Neural cell (in vitro differentiated cells): Measurements from ENCODE around the gene JMJD1C.

Experiments
- EP300 ChIP-seq: fragments of 450-650 bp; conservative IDR thresholded peaks from 2 replicates; pipeline ENCODE4 v1.6.1; 2014; ENCODE audit warnings: antibody characterized with exemption, mild to moderate bottlenecking, moderate library complexity; ENCODE audit not compliant: poor library complexity, severe bottlenecking
- EZH2 ChIP-seq: fragments of 200-600, 300-800 bp; shearing (Covaris generic), sonication (generic); IDR thresholded peaks from 2 replicates; pipeline ENCODE4 v1.6.1; 2014; ENCODE audit warnings: antibody characterized with exemption, low read length, borderline replicate concordance, mild to moderate bottlenecking; ENCODE audit not compliant: insufficient read depth, poor library complexity, severe bottlenecking
- TF ChIP-seq, protein P1 (sequence below): fragments of 450-650 bp; IDR thresholded peaks from 2 replicates; pipeline ENCODE4 v1.5.1; 2014; ENCODE audit warnings: antibody characterized with exemption, mild to moderate bottlenecking, moderate library complexity; ENCODE audit not compliant: poor library complexity, severe bottlenecking

DNA sequence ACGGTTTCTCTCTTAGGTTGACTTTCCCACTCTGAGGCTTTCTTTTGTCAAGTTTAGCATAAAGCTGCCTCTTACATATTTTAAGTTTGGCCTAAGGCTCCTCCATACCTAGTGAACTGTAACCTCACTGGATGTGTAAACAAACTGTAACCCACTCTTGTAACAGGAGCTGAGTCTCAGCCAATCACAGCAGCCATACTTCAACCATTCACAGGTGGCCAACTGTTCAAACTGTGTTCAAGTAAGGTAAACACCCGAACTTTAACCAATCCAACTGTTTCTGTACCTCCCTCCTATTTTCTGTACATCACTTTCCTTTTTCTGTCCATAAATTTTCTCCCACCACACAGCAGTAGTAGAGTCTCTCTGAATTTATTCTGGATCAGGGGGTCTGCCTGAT is 340.3 kb downstream of the JMJD1C start:
- TF ChIP-seq, protein P1, sequence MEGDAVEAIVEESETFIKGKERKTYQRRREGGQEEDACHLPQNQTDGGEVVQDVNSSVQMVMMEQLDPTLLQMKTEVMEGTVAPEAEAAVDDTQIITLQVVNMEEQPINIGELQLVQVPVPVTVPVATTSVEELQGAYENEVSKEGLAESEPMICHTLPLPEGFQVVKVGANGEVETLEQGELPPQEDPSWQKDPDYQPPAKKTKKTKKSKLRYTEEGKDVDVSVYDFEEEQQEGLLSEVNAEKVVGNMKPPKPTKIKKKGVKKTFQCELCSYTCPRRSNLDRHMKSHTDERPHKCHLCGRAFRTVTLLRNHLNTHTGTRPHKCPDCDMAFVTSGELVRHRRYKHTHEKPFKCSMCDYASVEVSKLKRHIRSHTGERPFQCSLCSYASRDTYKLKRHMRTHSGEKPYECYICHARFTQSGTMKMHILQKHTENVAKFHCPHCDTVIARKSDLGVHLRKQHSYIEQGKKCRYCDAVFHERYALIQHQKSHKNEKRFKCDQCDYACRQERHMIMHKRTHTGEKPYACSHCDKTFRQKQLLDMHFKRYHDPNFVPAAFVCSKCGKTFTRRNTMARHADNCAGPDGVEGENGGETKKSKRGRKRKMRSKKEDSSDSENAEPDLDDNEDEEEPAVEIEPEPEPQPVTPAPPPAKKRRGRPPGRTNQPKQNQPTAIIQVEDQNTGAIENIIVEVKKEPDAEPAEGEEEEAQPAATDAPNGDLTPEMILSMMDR = no peak
- no peak for TF ChIP-seq EP300
- no peak for TF ChIP-seq EZH2
